Activated B cell treated with CpG ODN at 0.5 μM for 24 hours (primary cell): ENCODE measurements around the gene FAM8A1. TPM values are rescaled to one million over a fixed set of nuclear protein-coding genes. Genes with fewer than 3 reads are reported as not detected.

Source experiments
- ATAC-seq: fragments of 200-7000 bp; cut with Tn5 transposase; one replicate; pipeline ENCODE4 v1.10.0; 2021; ENCODE audit warnings: low read depth, mild to moderate bottlenecking, moderate library complexity
- CTCF ChIA-PET: fragments of 350-600 bp; sonication (Branson Sonifier 250); formaldehyde crosslinking; loops from one replicate; lab custom pipeline; 2021; ENCODE audit warnings: antibody characterized with exemption; lab: Charles Lee
- POLR2A ChIA-PET: fragments of 350-600 bp; sonication (Branson Sonifier 250); formaldehyde crosslinking; loops from one replicate; lab custom pipeline; 2021; ENCODE audit warnings: antibody characterized with exemption; lab: Charles Lee
- DNase-seq: peaks from one replicate; pipeline ENCODE4 v3.0.0; 2022
- H3K27ac Mint-ChIP-seq: one replicate; pipeline ENCODE4 v1.8.0; 2020; ENCODE audit warnings: mixed read lengths
- H3K27me3 Mint-ChIP-seq: one replicate; pipeline ENCODE4 v1.8.0; 2021; ENCODE audit warnings: mixed read lengths
- H3K36me3 Mint-ChIP-seq: one replicate; pipeline ENCODE4 v1.8.0; 2021; ENCODE audit warnings: low read depth, mixed read lengths
- H3K4me1 Mint-ChIP-seq: one replicate; pipeline ENCODE4 v1.8.0; 2021; ENCODE audit warnings: mixed read lengths
- H3K4me3 Mint-ChIP-seq: one replicate; pipeline ENCODE4 v1.8.0; 2020; ENCODE audit warnings: mild to moderate bottlenecking, mixed read lengths
- H3K9me3 Mint-ChIP-seq: one replicate; pipeline ENCODE4 v1.8.0; 2020; ENCODE audit warnings: mixed read lengths
- intact Hi-C: fragments of 100-400 bp; cut with micrococcal nuclease; formaldehyde crosslinking; loops from one replicate; pipeline ENCODE4 v1.15.1; 2024
- total RNA-seq: library from RNA; stranded (reverse); gene quantifications from 2 replicates; pipeline ENCODE4 v1.2.3, GENCODE V29; 2022
- TF ChIP-seq, protein P1 (sequence below): fragments of 200-600 bp; IDR thresholded peaks from one replicate; pipeline ENCODE4 v1.8.0; 2022; ENCODE audit warnings: antibody characterized with exemption, mild to moderate bottlenecking

The FAM8A1 gene
- total RNA-seq, 1 donor from 2014 or later: 3.0 TPM

DNA sequence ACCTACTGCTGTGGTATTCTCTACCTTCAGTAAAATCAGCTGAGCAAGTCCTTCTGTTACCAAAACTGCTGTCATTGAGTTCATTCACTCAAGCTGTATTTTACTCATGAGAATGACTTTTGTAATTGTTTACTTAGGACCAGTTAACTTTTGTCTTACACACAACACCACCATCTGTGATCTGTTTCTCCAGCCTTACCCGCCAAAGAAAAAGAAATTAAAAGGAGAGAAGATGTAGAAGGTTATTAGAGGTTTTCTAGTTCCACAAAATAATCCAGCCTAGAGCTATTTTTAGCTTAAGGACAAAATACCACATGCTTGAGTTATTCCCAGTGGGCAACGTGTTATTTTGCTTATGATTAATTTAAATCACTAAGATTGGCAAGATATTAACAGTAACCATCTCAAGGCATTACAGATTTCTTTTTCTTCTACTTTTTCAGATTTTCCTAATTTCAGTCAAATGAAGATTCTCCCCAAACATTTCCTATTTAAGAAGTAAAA is 38.2 kb downstream of the FAM8A1 start:
- DNase-seq: no peak
- CTCF ChIA-PET: no interaction called here
- Mint-ChIP-seq H3K4me1 (peaks cover 8% of the 10 kb centered on the region), H3K4me3 (no peak overlapping the region), H3K27ac (no peak overlapping the region), H3K27me3 (no peaks in the 10 kb centered on the region), H3K36me3 (peaks cover 86% of the 10 kb centered on the region), H3K9me3 (no peaks in the 10 kb centered on the region)
- POLR2A ChIA-PET: no interaction called here
- intact Hi-C loops: no loop called here
- TF ChIP-seq, protein P1, sequence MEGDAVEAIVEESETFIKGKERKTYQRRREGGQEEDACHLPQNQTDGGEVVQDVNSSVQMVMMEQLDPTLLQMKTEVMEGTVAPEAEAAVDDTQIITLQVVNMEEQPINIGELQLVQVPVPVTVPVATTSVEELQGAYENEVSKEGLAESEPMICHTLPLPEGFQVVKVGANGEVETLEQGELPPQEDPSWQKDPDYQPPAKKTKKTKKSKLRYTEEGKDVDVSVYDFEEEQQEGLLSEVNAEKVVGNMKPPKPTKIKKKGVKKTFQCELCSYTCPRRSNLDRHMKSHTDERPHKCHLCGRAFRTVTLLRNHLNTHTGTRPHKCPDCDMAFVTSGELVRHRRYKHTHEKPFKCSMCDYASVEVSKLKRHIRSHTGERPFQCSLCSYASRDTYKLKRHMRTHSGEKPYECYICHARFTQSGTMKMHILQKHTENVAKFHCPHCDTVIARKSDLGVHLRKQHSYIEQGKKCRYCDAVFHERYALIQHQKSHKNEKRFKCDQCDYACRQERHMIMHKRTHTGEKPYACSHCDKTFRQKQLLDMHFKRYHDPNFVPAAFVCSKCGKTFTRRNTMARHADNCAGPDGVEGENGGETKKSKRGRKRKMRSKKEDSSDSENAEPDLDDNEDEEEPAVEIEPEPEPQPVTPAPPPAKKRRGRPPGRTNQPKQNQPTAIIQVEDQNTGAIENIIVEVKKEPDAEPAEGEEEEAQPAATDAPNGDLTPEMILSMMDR: no peak
- no peak for ATAC-seq

DNA sequence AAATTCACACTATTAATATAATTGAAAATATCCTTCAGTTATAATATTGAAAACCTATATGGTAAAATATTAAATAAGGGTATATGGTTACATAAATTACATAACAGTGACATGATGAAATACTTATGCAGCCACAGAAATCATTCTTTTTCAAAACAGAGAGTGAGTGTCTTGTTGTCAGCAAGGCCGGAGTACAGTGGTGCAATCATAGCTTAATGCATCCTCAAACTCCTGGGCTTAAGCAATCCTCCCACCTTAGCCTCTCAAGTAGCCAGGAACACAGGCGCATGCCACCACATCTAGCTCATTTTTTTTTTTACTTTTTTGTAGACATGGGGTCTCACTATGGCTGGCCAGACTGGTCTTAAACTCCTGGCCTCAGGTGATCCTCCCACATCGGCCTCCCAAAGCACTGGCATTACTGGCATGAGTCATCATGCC is 40.4 kb downstream of the FAM8A1 start:
- intact Hi-C loops: no loop called here
- Mint-ChIP-seq H3K27me3 (no peaks in the 10 kb centered on the region), H3K36me3 (peaks cover 91% of the 10 kb centered on the region), H3K9me3 (no peaks in the 10 kb centered on the region), H3K4me3 (no peak overlapping the region), H3K4me1 (no peaks in the 10 kb centered on the region), H3K27ac (no peak overlapping the region)
- CTCF ChIA-PET: no interaction called here
- TF ChIP-seq, protein P1: no peak
- POLR2A ChIA-PET: no interaction called here
- DNase-seq: no peak
- ATAC-seq: no peak

DNA sequence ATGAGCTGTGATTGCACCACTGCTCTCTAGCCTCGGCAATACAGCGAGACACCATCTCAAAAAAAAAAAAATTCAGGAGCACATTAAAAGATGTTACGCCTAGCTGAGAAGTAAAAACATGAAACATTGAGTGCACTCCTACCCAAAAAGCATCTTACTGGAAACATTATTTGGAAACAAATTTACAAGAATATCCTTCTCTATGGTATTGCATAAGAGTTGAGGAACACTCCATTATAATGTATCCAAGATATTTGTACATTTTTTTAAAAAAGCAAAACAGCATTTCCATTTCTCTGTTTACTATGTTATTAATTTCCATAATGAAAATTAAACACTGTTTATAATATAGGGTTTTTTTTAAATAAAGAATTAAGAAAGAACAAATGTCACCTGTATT is 48.6 kb downstream of the FAM8A1 start:
- ChIA-PET POLR2A (no interaction called here), CTCF (no interaction called here)
- no peak for DNase-seq

DNA sequence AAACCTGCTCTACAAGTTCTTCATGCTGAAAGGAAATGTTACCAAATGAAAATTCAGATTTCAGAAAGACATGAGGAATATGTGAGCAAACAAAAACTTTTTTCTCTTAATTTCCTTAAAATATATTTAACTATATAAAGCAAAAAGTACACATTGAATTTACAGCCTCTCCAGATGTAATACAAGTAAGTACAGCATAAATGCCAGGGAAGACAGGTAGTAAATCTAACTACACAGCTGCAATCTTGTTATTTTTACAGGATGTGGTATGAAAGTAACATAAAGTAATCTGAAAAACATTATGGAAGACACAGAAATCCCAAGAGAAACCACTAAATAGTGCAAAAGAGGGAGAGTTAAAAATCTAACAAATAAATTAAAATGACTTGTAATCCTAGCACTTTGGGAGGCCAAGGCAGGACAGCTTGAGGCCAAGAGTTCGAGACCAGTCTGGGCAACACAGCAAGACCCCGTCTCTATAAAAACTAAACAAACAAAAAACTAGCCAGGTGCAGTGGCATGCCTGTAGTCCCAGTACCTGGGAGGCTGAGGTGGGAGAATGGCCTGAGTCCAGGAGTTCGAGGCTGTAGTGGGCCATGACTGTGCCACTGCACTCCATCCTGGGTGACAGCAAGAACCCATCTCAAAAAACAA is 50.7 kb downstream of the FAM8A1 start:
- no peak for ATAC-seq
- no peak for DNase-seq
- H3K4me3 Mint-ChIP-seq: no peak overlapping the region
- TF ChIP-seq, protein P1: no peak
- peaks cover 7% of the 10 kb centered on the region for H3K4me1 Mint-ChIP-seq
- no peak overlapping the region for H3K27ac Mint-ChIP-seq
- ChIA-PET CTCF (no interaction called here), POLR2A (interaction anchor here (0.5 kb wide), 1 partner anchor 17 kb away, joined by 3 read pairs; no protein-coding TSS in a partner anchor)
- intact Hi-C loops: no loop called here
- no peaks in the 10 kb centered on the region for H3K27me3 Mint-ChIP-seq
- H3K36me3 Mint-ChIP-seq: peaks cover 82% of the 10 kb centered on the region
- no peaks in the 10 kb centered on the region for H3K9me3 Mint-ChIP-seq

More for the DNA sequence above, 48.6 kb downstream of the FAM8A1 start:
- H3K27ac Mint-ChIP-seq: no peak overlapping the region
- no peak for ATAC-seq
- no peaks in the 10 kb centered on the region for H3K27me3 Mint-ChIP-seq
- H3K4me3 Mint-ChIP-seq: no peak overlapping the region
- intact Hi-C loops: no loop called here
- no peaks in the 10 kb centered on the region for H3K9me3 Mint-ChIP-seq
- TF ChIP-seq, protein P1: no peak
- H3K4me1 Mint-ChIP-seq: peaks cover 7% of the 10 kb centered on the region
- peaks cover 80% of the 10 kb centered on the region for H3K36me3 Mint-ChIP-seq

DNA sequence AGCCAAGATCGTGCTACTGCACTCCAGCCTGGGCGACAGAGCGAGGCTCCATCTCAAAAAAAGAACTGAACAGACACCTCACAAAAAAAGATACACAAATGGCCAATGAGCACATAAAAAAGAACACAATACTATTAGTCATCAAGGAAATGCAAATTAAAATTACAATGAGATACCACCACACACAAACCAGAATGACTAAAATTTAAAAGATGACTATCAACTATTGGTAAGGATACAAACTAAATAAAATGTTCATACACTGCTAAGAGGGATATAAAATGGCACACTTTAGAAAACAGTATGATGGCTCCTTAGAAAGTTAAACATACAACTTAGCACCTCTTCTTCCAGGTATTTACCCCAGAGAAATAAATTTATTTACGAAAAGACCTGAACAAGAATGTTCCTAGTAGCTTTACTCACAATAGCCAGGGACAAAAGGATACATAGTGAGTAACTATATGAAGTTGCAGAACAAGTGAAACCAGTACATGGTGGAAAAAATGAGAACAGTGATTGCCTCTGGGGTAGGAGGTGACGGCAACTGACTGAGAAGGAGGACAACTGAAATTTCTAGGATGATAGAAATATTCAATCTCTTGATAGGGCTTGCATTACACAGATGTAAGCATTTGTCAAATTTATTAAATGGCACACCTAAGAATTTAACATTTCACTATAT is 53.2 kb downstream of the FAM8A1 start:
- POLR2A ChIA-PET: interaction anchor here (0.5 kb wide), 1 partner anchor 142 kb away, joined by 3 read pairs; no protein-coding TSS in a partner anchor
- TF ChIP-seq, protein P1: no peak
- intact Hi-C loops: no loop called here
- Mint-ChIP-seq H3K4me1 (peaks cover 7% of the 10 kb centered on the region), H3K27me3 (no peaks in the 10 kb centered on the region), H3K27ac (no peak overlapping the region), H3K36me3 (peaks cover 79% of the 10 kb centered on the region), H3K9me3 (no peaks in the 10 kb centered on the region), H3K4me3 (no peak overlapping the region)
- ATAC-seq: no peak
- CTCF ChIA-PET: no interaction called here
- no peak for DNase-seq
